NCI-H187 treated with DMSO at 0.1 percent for 48 hours (cell line): ENCODE data around the gene JMJD1C.
"Not testable (repeated sequence)": the region's sequence is repeated elsewhere in the genome, so short reads cannot be mapped to it uniquely, and the experiment has no call there.

Experiments used
- DNase-seq: peaks from one replicate; lab custom pipeline; 2025; lab: John Stamatoyannopoulos, UW

JMJD1C gene

DNA sequence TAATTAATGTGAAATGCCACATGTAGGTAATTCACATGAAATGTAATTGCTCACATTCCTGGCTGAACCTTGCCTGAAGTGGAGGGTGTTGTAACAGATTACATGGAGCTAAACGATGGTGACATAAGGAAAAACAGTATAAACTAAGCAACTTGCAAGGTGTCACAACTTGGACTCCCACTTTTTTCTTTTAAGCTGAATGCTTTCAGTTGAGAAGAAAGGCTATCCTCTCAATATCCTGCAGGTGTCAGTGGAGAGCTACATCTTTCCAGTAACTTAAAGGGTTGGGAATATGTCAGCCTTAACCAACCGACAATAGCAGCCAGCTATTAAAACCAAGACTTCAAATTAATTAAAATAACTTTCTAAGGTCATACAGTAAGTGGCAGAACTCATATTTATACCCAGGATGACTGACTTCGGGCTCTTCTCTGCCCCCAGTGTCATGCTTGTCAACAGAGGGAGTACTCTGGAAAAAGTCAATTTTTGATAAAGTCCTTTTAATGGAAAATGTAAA is 299.0 kb downstream of the JMJD1C start:
- DNase-seq, result no peak

GRCh38 chr10:63165249-63165648 is 300.5 kb downstream of the JMJD1C start:
- no peak for DNase-seq

GRCh38 chr10:63164166-63164623 is 301.6 kb downstream of the JMJD1C start:
- no peak for DNase-seq

DNA sequence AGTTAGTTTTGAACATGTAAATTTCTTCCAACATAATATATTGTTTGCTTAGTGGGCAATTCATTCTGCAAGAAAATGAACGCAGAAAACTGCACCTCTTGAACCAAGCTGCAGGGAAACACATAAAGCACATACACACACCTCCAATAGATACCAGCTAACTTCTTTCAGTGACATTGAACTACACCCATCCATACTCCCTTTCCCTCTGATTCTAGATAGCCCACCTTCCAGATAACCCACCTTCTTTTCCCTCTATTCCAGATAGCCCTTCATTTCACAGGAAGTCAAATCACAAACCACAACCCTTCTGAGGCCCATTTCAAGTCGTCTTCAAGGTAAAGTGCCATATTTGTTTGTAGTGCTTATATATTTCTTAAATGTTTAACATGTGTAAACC is 304.2 kb downstream of the JMJD1C start:
- DNase-seq, result no peak

- DNase-seq, result no peak
Measured at GRCh38 chr10:63157845-63158624, 307.7 kb downstream of the JMJD1C start.

DNA sequence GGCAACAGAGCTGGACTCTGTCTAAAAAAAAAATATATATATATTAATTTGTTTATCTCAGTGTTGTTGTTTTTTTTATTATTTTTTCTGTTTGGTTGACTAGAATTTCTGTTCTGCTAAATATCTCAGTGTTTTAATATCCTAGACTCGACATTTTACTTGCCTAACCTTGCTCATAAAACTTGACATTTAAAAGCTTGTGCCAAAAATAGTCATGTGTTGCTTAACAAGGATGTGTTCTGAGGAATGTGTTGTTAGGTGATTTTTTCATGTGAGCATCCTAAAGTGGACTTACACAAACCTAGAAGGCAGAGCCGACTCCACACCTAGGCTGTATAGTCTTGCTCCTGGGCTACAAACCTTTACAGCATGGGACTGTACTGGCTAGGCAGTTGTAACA is 309.5 kb downstream of the JMJD1C start:
- no peak for DNase-seq

DNA sequence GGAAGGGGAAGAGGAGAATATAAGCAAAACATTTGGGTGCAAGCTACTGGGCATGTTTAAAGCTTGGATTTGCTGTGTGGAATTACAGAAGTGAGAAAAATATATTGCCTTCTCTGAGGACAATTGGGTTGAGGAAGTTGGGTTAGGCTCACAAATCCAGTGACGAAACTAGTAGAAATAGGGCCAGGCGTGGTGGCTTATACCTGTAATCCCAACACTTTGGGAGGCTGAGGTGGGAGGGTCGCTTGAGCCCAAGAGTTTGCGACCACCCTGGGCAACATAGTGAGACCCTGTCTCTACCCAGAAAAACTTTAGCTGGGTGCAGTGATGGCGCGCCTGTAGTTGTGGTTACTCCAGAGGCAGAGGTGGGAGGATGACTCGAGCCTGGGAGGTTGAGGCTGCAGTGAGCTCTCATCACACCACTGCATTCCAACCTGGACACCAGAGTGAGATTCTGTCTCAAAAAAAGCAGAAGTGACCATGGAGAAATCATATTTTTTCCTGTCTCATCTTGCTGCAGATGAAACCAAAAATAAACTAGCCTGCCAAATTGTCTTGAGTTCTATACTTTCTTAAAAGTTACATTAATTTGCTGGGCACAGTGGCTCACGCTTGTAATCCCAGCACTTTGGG is 310.3 kb downstream of the JMJD1C start:
- no peak for DNase-seq

DNA sequence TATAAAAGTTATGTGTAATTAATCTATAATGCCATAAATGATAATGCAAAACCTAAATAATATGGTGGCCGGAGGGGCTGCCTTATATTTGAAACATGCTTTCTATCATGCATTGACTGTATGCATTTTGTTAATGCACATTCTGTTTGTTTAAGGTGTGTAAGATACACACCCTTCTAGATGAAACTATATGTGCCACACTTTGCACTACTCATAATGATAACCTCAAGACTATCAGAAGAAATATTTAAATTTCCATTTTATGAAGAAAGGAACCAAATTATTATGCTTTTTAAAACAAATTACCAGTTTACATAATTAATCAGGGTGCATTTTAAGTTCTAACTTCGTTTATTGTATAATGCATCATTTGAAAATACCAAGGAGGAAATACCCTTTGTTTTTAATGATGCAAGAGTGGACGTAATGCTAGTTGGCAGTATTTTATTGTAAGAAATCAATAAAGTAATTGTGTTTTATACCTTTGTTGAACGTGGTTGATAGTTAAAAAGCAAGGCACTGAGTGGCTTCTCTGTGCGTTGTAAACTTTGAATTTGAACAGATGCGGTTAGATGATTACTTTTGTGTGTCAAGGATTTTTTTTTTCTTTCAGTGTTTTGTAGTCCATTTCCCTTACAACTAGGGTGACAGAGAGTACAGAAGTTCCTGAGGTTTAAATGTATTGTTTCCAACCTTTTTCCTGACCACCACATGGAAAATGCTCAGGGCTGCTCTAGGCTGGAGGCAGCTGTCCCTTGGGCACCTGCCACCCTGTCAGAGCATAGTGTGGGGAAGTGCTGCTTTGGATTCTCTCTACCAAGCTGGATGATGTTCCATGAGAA is 311.0 kb downstream of the JMJD1C start:
- no peak for DNase-seq

- DNase-seq, result not testable (repeated sequence)
Measured at GRCh38 chr10:63153868-63154545, 311.8 kb downstream of the JMJD1C start.

DNA sequence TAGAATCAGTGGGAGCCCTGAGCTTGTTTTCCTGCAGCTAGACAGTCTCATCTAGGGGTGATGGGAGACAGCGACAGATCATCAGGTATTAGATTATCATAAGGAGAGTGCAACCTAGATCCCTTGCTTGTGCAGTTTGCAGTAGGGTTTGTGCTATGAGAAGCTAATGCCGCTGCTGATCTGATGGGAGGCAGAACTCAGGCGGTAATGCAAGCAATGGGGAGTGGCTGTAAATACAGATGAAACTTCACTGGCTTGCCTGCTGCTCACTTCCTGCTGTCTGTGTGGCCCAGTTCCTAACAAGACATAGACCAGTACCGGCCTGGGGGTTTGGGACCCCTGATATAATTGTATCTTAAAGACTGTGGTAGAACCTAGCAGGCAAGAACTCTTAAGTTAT is 315.0 kb downstream of the JMJD1C start:
- no peak for DNase-seq

- no peak for DNase-seq
Measured at GRCh38 chr10:63146503-63146902, 319.3 kb downstream of the JMJD1C start.

GRCh38 chr10:63145782-63146181 is 320.0 kb downstream of the JMJD1C start:
- no peak for DNase-seq

GRCh38 chr10:63143987-63144386 is 321.8 kb downstream of the JMJD1C start:
- no peak for DNase-seq

GRCh38 chr10:63142136-63142535 is 323.6 kb downstream of the JMJD1C start:
- DNase-seq, result no peak

DNA sequence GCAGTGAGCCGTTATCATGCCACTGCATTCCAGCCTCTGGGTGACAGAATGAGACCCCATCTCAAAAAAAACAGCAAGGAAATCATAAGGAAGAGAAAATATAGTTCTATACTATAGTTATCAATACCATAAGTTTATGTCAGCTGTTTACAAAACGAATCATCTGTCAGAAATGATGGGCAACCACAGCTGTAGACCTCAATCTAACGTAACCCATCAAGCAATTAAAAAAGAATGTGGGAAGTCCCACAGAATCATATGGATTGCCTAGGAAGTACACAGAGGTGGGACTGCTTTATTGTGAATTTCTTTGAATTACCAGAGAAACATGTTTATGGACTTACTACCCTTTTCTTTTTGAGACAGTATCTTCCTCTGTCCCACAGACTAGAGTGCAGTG is 325.7 kb downstream of the JMJD1C start:
- no peak for DNase-seq

- no peak for DNase-seq
Measured at GRCh38 chr10:63137306-63137705, 328.5 kb downstream of the JMJD1C start.

DNA sequence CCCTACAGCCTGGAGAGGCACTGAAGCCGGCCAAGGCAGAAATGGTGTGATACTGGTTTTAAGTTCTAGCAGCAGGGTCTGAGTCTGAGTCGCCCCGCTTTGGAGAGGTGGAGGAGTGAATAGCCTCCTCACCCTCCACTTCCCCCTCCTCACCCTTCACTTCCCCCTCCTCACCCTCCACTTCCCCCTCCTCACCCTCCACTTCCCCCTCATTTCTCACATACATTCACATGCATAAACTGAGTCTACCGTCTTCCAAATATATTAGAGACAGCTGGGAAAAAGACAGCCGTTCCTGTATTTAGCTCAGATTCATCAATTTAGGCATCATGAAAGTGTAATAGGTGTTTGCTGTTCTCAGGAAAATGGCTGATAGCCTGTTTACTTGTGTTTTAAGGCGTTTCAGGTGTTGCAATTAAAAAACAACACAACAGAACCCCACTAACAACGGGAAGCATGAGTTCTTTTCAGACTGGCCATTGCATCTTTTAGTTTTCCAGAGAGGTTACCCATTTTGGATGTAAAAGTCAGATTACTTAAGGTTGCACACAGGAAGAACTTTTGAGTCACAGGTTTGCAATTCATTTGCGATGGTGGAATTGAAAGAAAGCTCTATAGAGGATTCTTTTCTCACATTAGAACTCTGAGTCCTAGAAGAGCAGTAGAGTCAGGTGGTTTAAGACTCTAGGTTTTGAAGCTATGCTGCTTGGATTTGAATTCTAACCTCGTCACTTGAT is 331.8 kb downstream of the JMJD1C start:
- no peak for DNase-seq

DNA sequence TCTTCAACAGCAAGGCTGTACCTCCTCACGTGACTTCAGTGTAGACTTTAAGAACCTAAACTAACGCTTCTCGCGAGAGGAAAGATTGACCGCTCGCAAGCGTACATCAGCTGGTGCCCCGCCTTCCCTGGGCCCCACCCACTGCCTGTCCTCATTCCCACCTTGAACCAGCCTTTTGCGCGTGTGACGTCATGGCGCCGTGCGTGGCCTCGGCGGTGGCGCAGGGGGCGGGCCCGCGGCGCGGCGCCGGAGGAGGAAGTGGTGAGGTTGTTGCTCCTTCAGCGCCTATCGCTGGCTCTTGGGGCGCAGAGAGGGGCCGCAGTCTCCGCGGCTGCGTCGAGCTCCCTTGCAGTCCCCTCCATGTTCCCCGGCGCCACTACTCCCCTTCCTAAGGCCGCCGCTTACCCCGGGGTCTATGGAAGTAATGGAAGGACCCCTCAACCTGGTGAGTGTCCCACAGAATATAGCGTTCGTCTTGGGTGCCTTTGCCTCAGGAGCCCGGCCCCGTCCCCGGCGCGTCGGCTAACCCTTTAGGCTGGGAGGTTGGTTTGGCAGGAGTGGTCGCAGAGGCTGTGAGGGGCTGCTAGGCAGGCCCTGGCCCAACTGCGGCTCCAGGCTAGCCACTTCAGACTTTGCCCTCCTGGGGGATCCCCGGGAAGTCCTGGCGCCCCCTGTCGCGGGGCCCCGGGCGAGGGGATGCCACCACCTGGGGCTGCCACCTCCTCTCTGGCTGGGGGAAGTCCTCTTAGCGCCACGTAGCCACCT is 332.5 kb downstream of the JMJD1C start, which contains the start of gene NRBF2:
TSS of gene NRBF2 (plus strand) at position 273 of the 765 bp plus-strand sequence. CDS start at position 416, 143 bp downstream.
- DNase-seq, result peak; percentile 68

DNA sequence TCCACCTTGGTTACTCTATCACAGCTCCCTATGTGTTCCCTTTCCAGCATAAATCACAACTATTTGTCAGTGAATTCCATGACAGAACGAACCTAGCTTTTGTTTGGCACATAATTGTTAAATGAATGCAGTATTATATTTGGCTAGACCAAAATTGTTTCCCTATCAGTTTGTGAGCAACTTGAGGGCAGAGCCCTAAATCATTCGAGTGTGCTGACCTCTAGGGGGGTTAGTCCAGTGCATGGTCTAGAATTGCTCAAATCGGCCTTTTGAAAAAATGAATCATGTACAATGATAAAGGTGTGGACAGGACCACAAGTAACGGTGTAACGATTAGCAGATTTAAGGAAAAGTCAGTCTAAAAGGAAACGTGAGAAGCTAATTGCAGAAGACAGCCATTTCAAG is 333.1 kb downstream of the JMJD1C start:
- no peak for DNase-seq

GRCh38 chr10:63129888-63130287 is 335.9 kb downstream of the JMJD1C start:
- DNase-seq, result no peak
